ENCODE measurements around the gene GZMA. TPM values are rescaled to one million over a fixed set of nuclear protein-coding genes. Genes with fewer than 3 reads are reported as not detected.

GZMA gene
- total and polyA plus RNA-seq, 2 experiments from 2014 or later: not detected

Other genes with a start within 250 kb of the GZMA start
- gene ESM1, start 117.1 kb upstream of the GZMA start, total RNA-seq (2014; rRNA removed; shearing (Covaris generic)): 0.14 TPM in 1 of 2 replicates, not detected in the other
- not detected in 2 replicates for gene ESM1, start 117.1 kb upstream of the GZMA start, polyA plus RNA-seq (2016; fragmentation: Nextera tagmentation; extraction: Ambion mirVana)
- not detected in 2 replicates for gene GZMK, start 78.4 kb upstream of the GZMA start, total RNA-seq (2014; rRNA removed; shearing (Covaris generic))
- gene GZMK, start 78.4 kb upstream of the GZMA start, polyA plus RNA-seq (2016; fragmentation: Nextera tagmentation; extraction: Ambion mirVana): not detected in 2 replicates
- 52.1 and 64.4 TPM in 2 replicates for gene GPX8, start 57.5 kb downstream of the GZMA start, total RNA-seq (2014; rRNA removed; shearing (Covaris generic))
- 59.1 and 66.1 TPM in 2 replicates for gene GPX8, start 57.5 kb downstream of the GZMA start, polyA plus RNA-seq (2016; fragmentation: Nextera tagmentation; extraction: Ambion mirVana)
- not detected in 2 replicates for gene CDC20B, start 70.5 kb downstream of the GZMA start, total RNA-seq (2014; rRNA removed; shearing (Covaris generic))
- not detected in 2 replicates for gene CDC20B, start 70.5 kb downstream of the GZMA start, polyA plus RNA-seq (2016; fragmentation: Nextera tagmentation; extraction: Ambion mirVana)
- gene MCIDAS, start 124.7 kb downstream of the GZMA start, total RNA-seq (2014; rRNA removed; shearing (Covaris generic)): 0.12 TPM in 1 of 2 replicates, not detected in the other
- gene MCIDAS, start 124.7 kb downstream of the GZMA start, polyA plus RNA-seq (2016; fragmentation: Nextera tagmentation; extraction: Ambion mirVana): not detected in 2 replicates
- not detected in 2 replicates for gene CCNO, start 131.0 kb downstream of the GZMA start, total RNA-seq (2014; rRNA removed; shearing (Covaris generic))
- 0.21 TPM in 1 of 2 replicates, not detected in the other for gene CCNO, start 131.0 kb downstream of the GZMA start, polyA plus RNA-seq (2016; fragmentation: Nextera tagmentation; extraction: Ambion mirVana)
- 26.6 and 34.6 TPM in 2 replicates for gene DHX29, start 205.0 kb downstream of the GZMA start, total RNA-seq (2014; rRNA removed; shearing (Covaris generic))
- 118 and 137 TPM in 2 replicates for gene DHX29, start 205.0 kb downstream of the GZMA start, polyA plus RNA-seq (2016; fragmentation: Nextera tagmentation; extraction: Ambion mirVana)
- gene MTREX, start 205.3 kb downstream of the GZMA start, total RNA-seq (2014; rRNA removed; shearing (Covaris generic)): 94.9 and 97.0 TPM in 2 replicates
- gene MTREX, start 205.3 kb downstream of the GZMA start, polyA plus RNA-seq (2016; fragmentation: Nextera tagmentation; extraction: Ambion mirVana): 46.3 and 47.5 TPM in 2 replicates